IPS-20b (cell line): Measurements from ENCODE around the gene NPW.
"Not testable (repeated sequence)": the region's sequence is repeated elsewhere in the genome, so short reads cannot be mapped to it uniquely, and the experiment has no call there.

ENCODE experiments used
- H3K27ac ChIP-seq: one replicate; pipeline ENCODE4 v1.5.1; 2013; ENCODE audit warnings: low read length
- H3K27me3 ChIP-seq: 2 replicates; pipeline ENCODE4 v1.6.1; 2013; ENCODE audit warnings: mild to moderate bottlenecking, low read length, inconsistent platforms; ENCODE audit not compliant: insufficient read depth
- H3K36me3 ChIP-seq: 2 replicates; pipeline ENCODE4 v1.6.1; 2013; ENCODE audit warnings: low read depth, mild to moderate bottlenecking, inconsistent platforms, low read length, moderate library complexity; ENCODE audit not compliant: insufficient read depth
- H3K4me1 ChIP-seq: 2 replicates; pipeline ENCODE4 v1.6.1; 2013; ENCODE audit warnings: mild to moderate bottlenecking, control low read depth, inconsistent platforms, low read length, moderate library complexity; ENCODE audit not compliant: insufficient read depth
- H3K4me3 ChIP-seq: 2 replicates; pipeline ENCODE4 v1.5.1; 2013; ENCODE audit warnings: mild to moderate bottlenecking, low read length, inconsistent platforms
- H3K9ac ChIP-seq: 2 replicates; pipeline ENCODE4 v1.6.1; 2013; ENCODE audit warnings: low read depth, mild to moderate bottlenecking, inconsistent platforms, low read length, moderate library complexity
- H3K9me3 ChIP-seq: 2 replicates; pipeline ENCODE4 v1.6.1; 2013; ENCODE audit warnings: mild to moderate bottlenecking, low read depth, low read length, inconsistent platforms; ENCODE audit not compliant: insufficient read depth

Gene NPW

DNA sequence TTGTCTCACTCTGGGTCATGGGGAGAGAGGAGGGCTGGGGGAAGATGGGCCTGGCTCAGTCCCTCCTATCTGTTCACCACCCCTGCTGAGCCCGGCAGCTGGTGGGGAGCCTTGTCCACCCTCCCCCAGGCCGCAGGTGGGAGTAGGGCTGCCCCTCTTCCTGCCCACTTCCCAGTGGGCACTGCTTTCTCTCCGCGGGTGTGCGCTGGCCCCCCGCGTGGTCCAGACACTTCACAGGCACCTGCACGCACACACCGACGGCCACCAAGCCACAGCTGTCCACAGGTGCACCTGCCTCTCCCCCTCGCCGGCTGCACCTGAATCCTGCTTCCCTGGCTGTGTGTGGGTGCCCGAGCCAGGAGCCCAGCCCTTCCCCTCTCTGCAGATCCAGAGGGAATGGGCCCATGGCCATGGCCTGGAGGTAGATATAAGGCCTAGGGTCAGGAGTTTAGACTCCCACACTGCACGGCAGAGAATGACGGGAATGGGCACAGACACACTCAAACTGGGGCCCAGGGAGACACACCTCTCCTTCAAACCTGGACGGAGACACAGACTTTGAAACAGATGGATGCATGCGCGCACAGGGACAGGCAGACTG is 9.1 kb downstream of the NPW start:
- Histone ChIP-seq H3K27ac (no peak overlapping the region), H3K4me1 (no peaks in the 10 kb centered on the region; the same call in 1 of the 2 replicates), H3K27me3 (peaks cover 42% of the 10 kb centered on the region), H3K4me3 (no peak overlapping the region), H3K9me3 (no peaks in the 10 kb centered on the region), H3K9ac (no peak overlapping the region), H3K36me3 (no peaks in the 10 kb centered on the region)

DNA sequence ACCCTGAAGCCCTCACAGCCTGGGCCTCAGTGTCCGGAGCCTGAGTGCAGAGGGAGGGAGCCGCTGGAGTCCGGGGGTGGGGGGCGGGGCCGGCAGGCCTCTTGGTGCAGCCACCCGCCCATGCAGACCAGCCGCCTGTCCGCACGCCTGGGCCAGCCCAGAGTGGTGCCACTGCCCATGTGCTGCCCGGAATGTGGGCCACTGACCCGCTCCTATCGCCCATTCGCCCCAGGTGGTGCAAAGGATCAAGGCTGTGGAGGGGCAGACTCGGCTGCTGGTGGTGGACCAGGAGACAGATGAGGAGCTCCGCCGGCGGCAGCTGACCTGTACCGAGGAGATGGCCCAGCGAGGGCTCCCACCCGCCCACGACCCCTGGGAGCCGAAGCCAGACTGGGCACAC is 9.8 kb downstream of the NPW start:
- no peaks in the 10 kb centered on the region for H3K9me3 ChIP-seq
- no peak overlapping the region for H3K4me3 ChIP-seq
- H3K4me1 ChIP-seq, result no peaks in the 10 kb centered on the region
- H3K27ac ChIP-seq, result no peak overlapping the region
- H3K36me3 ChIP-seq, result no peaks in the 10 kb centered on the region
- H3K9ac ChIP-seq, result no peak overlapping the region
- H3K27me3 ChIP-seq, result peaks cover 35% of the 10 kb centered on the region

DNA sequence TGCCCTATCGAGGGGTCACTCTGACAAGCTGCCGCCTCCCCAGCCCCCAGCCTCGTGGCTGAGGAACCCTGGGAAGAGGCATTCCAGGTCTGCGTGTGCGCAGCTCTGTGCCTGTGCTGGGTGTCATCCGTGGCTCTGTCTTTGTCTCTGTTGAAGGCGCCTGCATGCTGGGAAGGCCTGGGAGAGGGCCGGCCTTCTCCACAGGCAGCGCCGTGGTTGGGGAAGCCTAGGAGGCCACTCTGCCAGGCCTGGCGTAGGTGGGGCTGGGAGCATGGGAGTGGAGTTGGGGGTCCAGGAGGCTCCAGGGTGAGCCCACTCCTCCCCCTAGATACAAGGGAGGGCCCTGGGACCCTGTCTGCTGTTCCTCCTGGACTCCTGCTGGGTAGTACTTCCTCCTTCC is 10.5 kb downstream of the NPW start:
- H3K9ac ChIP-seq, result no peak overlapping the region
- H3K4me3 ChIP-seq, result no peak overlapping the region
- H3K27ac ChIP-seq, result no peak overlapping the region
- no peaks in the 10 kb centered on the region for H3K36me3 ChIP-seq
- H3K4me1 ChIP-seq, result no peaks in the 10 kb centered on the region
- peaks cover 31% of the 10 kb centered on the region for H3K27me3 ChIP-seq
- no peaks in the 10 kb centered on the region for H3K9me3 ChIP-seq

DNA sequence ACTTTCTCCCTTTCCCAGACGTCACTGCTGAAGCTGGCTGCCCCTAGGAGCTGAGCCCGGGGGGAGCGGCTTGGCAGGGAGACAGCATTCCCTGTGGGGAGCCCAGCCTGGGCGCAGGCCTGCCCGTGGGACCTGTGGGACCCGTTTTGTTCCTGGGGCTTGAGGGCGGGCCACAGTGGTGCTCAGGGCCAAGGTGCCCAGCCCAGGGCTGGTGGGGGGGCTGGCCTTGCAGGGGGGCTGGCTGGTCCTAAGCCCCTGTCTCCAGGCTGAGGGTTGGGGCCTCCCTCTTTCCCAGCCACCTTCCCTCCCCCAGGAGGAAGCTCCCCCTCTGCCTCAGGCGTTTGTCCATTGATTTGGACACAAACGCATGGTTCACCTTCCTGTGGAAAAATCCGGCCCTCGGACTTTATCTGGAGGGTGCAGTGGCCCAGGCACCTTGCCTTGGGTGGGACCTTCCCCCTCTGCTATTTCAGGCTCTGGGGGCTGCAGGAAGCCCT is 11.5 kb downstream of the NPW start:
- Histone ChIP-seq H3K9ac (no peak overlapping the region), H3K9me3 (no peaks in the 10 kb centered on the region), H3K27ac (no peak overlapping the region), H3K4me1 (no peaks in the 10 kb centered on the region), H3K36me3 (no peaks in the 10 kb centered on the region), H3K27me3 (peaks cover 22% of the 10 kb centered on the region), H3K4me3 (no peak overlapping the region)

DNA sequence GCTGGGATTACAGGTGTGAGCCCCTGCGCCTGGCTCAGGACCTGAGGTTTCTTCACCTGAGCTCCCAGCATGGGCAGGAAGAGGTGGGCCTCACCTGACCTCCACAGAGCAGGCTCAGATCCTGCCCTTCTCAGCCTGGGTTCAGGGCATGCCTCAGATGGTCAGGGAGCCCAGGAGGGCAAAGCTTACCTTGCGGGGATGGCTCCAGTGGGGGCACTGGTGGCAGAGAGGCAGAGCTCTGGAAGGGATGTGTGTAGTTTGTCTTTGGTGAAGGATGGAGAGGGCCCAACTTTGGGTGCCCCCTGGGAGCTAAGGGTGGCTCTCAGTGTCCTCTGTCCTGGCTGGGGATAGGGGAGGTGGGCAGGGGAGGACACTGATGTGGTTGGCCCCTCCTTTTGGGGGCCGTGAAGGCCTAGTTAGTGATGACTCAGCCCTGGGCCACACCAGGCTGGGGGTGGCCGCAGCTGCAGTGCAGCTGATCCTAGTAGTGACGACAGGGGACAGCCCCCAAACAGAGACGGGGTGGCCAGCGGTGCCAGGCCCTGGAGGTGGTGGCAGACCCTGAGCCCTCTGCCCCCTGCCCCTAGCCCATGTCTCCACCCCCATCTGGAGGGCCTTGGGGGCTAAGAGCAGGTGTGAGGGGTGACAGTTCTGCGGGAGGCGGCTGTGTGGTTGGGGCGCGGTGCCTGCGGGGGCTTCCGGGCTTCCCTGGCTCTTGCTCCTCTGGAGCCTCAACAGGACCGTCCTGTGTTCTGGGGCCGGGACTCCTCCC is 12.9 kb downstream of the NPW start:
- H3K9ac ChIP-seq, result no peak overlapping the region
- H3K4me1 ChIP-seq, result no peaks in the 10 kb centered on the region
- H3K27ac ChIP-seq, result no peak overlapping the region

DNA sequence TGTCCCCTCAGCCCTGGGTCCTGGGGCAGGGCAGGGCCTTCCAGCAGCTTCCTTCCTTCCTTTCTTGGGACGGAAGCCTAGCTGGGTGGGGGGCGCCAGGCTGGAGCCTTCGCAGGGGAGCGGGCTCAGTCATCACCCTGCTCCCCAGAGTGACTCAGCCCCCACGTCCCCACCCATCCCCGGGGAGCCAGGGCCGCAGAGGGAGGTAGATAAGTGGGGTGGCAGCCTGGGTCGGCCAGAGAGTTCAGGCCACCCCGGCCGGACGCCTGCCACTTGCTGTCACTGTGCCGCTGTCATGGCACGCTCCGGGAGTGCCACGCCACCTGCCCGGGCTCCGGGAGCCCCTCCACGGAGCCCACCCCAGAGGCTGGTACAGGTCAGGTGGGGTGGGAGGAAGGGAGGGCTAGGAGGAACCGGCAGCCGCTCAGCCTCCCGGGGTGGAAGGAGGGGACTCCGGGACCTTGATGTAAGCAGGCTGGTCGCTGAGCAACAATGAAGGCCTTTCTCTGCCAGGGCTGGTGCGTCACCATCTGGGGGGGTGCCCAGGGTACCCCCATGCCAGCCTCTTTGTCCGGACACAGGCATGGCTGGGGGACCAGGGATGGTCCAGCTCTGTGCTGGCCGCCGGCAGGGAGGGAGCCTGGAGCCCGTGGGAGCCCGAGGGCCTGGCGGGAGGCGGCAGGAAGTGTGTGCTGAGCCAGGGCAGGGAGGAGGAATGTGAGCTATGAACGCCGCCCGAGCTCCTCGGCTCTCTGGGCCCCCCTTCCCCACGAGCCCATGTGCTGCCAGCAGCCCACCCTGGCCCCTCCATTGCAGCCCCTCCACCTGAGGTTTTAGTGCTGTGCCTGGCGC is 13.7 kb downstream of the NPW start:
- no peaks in the 10 kb centered on the region for H3K4me1 ChIP-seq
- peaks cover 4% of the 10 kb centered on the region; the same call in 1 of the 2 replicates for H3K27me3 ChIP-seq
- H3K27ac ChIP-seq, result no peak overlapping the region
- no peak overlapping the region for H3K9ac ChIP-seq
- no peaks in the 10 kb centered on the region for H3K9me3 ChIP-seq
- no peaks in the 10 kb centered on the region for H3K36me3 ChIP-seq
- no peak overlapping the region for H3K4me3 ChIP-seq

More for the DNA sequence above, 12.9 kb downstream of the NPW start:
- H3K27me3 ChIP-seq, result peaks cover 12% of the 10 kb centered on the region
- no peak overlapping the region for H3K4me3 ChIP-seq
- H3K9me3 ChIP-seq, result no peaks in the 10 kb centered on the region
- no peaks in the 10 kb centered on the region for H3K36me3 ChIP-seq

DNA sequence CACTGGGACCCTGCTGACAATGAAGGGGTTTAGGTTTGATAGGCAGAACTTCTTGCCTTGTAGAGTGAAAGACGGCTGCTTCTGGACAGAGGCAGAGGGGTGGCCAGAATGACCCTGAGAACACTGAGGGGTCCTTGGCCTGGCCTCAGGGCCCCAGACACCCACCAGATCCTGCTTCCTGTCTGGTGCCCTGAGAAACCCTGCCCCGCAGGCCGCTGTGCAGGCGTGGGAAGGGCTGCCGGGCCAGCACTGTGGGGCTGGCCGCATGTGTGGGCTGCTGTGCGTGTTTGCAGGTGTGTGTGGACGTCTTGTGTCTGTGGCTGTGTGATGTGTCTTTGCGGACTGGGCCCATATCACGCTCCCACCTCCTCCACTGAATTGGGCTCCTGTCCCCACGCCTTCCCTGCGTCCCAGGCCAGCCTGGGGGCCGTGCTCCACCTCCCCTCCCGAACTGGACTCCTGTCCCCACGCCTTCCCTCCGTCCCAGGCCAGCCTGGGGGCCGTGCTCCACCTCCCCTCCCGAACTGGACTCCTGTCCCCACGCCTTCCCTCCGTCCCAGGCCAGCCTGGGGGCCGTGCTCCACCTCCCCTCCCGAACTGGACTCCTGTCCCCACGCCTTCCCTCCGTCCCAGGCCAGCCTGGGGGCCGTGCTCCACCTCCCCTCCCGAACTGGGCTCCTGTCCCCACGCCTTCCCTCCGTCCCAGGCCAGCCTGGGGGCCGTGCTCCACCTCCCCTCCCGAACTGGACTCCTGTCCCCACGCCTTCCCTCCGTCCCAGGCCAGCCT is 14.5 kb downstream of the NPW start:
- H3K9me3 ChIP-seq, H3K9ac ChIP-seq, H3K27me3 ChIP-seq, H3K27ac ChIP-seq, H3K4me3 ChIP-seq, H3K4me1 ChIP-seq, H3K36me3 ChIP-seq: not testable (repeated sequence)

DNA sequence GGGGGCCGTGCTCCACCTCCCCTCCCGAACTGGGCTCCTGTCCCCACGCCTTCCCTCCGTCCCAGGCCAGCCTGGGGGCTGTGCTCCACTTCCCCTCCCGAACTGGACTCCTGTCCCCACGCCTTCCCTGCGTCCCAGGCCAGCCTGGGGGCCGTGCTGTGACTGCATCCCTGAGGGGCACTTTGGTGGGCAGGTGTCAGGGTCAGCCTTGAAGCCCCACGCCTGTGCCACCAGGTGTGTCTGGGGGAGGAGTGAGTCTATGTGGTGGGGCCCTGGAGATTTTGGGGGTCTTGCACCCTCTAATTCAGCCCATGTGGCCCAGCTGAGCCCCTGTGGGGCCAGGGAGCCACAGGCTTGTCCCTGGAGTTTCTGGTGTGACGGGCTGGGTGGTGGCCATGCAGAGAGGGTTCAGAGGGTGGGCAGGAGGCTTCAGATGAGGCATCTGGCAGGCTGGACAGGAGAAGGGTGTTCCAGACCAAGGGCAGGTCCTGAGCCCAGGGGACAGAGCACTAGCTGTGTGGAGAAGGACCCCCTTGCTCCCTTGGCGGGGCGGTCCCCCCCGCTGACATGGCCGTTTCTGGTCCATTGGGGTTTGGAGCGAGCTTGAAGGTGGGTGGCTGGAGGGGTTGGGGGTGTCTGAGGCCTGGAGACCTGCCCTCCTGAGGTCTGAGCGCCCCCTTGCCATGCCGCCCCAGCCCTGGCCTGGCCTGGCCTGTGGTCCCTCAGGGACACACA is 15.3 kb downstream of the NPW start:
- H3K9ac ChIP-seq, result no peak overlapping the region
- H3K4me1 ChIP-seq, result no peaks in the 10 kb centered on the region

DNA sequence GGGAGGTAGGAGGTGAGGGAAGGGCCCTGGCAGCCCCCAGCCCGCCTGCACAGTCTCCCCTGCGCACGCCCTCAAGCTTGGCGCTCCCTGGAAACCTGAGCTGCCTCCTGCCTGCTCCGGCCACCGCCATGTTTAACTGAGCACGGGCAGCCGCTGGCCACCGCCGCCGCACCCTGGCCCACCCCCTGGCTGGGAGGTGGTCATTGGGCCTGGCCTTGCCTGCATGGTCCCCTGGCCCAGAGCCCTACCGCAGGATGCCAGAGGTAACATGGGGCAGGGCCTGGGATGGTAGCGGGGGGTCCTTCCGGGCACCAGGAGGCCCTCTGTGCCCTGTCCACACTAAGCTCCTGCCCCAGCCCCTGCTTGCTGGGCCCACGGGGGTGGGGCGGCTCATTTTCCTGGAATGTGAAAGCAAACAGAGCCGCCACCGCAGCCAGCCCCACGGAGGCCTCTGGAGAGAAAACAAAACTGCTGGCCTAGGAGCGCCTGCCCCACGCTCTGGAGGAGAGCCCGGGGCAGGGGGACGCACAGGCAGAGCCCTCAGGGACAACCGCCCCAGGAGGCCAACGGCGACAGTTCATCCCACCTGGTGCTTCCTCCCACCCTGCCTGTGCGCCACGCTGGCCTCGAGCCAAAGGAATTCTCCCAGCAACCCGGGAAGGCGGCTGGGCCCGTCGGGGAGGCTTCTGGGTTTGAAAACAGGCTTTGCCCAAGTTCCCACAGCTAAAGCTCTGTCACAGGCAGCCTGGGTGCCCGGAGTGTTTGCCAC is 16.0 kb downstream of the NPW start:
- Histone ChIP-seq H3K27ac (no peak overlapping the region), H3K9ac (no peak overlapping the region)

More for the DNA sequence above, 15.3 kb downstream of the NPW start:
- Histone ChIP-seq H3K9me3 (no peaks in the 10 kb centered on the region), H3K36me3 (no peaks in the 10 kb centered on the region), H3K4me3 (no peak overlapping the region), H3K27me3 (no peaks in the 10 kb centered on the region), H3K27ac (no peak overlapping the region)

DNA sequence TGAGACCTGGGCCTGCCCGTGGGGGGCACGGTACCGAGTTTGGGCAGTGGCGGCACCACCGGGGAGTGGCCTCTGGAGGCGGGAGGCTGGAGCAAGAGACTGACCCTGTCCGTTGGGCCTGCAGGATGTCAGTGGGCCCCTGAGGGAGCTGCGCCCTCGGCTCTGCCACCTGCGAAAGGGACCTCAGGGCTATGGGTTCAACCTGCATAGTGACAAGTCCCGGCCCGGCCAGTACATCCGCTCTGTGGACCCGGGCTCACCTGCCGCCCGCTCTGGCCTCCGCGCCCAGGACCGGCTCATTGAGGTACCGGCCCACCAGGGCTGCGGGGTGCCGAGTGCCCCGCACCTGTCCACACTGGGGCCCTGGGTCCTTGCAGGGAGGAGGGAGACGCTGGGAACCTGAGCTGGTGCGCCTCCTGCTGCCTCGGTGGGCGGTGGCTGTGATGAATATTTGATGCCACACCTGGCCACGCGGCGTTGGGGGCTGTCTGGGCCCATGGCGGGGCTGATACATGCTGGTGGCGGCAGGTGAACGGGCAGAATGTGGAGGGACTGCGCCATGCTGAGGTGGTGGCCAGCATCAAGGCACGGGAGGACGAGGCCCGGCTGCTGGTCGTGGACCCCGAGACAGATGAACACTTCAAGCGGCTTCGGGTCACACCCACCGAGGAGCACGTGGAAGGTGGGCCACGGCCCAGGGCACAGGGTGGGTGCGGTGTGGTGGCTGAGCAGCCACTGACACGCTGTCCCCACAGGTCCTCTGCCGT is 16.8 kb downstream of the NPW start:
- H3K4me1 ChIP-seq, result no peaks in the 10 kb centered on the region
- H3K4me3 ChIP-seq, result no peak overlapping the region
- no peaks in the 10 kb centered on the region for H3K27me3 ChIP-seq
- H3K9ac ChIP-seq, result no peak overlapping the region
- no peaks in the 10 kb centered on the region for H3K9me3 ChIP-seq
- no peaks in the 10 kb centered on the region for H3K36me3 ChIP-seq
- no peak overlapping the region for H3K27ac ChIP-seq

More for the DNA sequence above, 16.0 kb downstream of the NPW start:
- no peaks in the 10 kb centered on the region for H3K27me3 ChIP-seq
- no peaks in the 10 kb centered on the region for H3K9me3 ChIP-seq
- no peak overlapping the region for H3K4me3 ChIP-seq
- no peaks in the 10 kb centered on the region for H3K36me3 ChIP-seq
- no peaks in the 10 kb centered on the region for H3K4me1 ChIP-seq
